Immature natural killer cell (primary cell): ENCODE measurements around the gene BCDIN3D. TPM values are rescaled to one million over a fixed set of nuclear protein-coding genes. Genes with fewer than 3 reads are reported as not detected.

ENCODE experiments used
- polyA plus RNA-seq, 3 donors: library from polyadenylated mRNA; unstranded; fragments of 300-500 nt; fragmentation: Illumina TruSeq; gene quantifications; one replicate each; pipeline ENCODE4 v1.2.3, GENCODE V29; 2021

Gene BCDIN3D
- polyA plus RNA-seq, 3 donors from 2014 or later, result 3.0 to 5.1 (median 4.5) TPM

Other genes with a start within 250 kb of the BCDIN3D start
- gene FAM186B, start 237.5 kb downstream of the BCDIN3D start, polyA plus RNA-seq, result not detected
- 1 to 10 TPM; 2.4 to 3.2 (median 2.8) TPM for gene PRPF40B, start 219.5 kb downstream of the BCDIN3D start, polyA plus RNA-seq
- 10 to 100 TPM; 11.0 to 22.7 (median 12.6) TPM for gene FMNL3, start 135.7 kb downstream of the BCDIN3D start, polyA plus RNA-seq
- gene TMBIM6, start 101.5 kb downstream of the BCDIN3D start, polyA plus RNA-seq, result 1,000 to 10,000 TPM in 2 of 3 donors, 100 to 1,000 TPM in 1; 982 to 1,961 (median 1,202) TPM
- 1 to 10 TPM in 2 of 3 donors, not detected in 1; 1.0 to 5.6 TPM for gene NCKAP5L, start 14.7 kb downstream of the BCDIN3D start, polyA plus RNA-seq
- gene FAIM2, start 60.8 kb upstream of the BCDIN3D start, polyA plus RNA-seq, result 1 to 10 TPM in 1 of 3 donors, under 1 TPM in 1, not detected in 1; 0.77 to 1.8 TPM
- gene AQP2, start 107.6 kb upstream of the BCDIN3D start, polyA plus RNA-seq, result not detected
- gene AQP5, start 118.8 kb upstream of the BCDIN3D start, polyA plus RNA-seq, result not detected
- gene AQP6, start 129.8 kb upstream of the BCDIN3D start, polyA plus RNA-seq, result not detected
- gene RACGAP1, start 182.4 kb upstream of the BCDIN3D start, polyA plus RNA-seq, result 10 to 100 TPM; 11.6 to 20.9 (median 12.4) TPM
- not detected for gene ASIC1, start 214.5 kb upstream of the BCDIN3D start, polyA plus RNA-seq
- gene SMARCD1, start 242.2 kb upstream of the BCDIN3D start, polyA plus RNA-seq, result 10 to 100 TPM; 14.2 to 22.4 (median 15.5) TPM